CMK (cell line): ENCODE measurements around the gene PTRH1.
"Not testable (repeated sequence)": the region's sequence is repeated elsewhere in the genome, so short reads cannot be mapped to it uniquely, and the experiment has no call there.

Source experiments
- DNase-seq: peaks from one replicate; pipeline ENCODE4 v3.0.0-alpha.2; 2010; ENCODE audit warnings: low read depth

Gene PTRH1

GRCh38 chr9:127715470-127716337, at the start of gene PTRH1, which contains the start of gene TTC16:
Gene PTRH1 (minus strand): TSS chr9:127715663. CDS start chr9:127715639, 24 bp downstream.
Gene TTC16 (plus strand): TSS chr9:127716079. CDS start chr9:127716146, 67 bp downstream.
- peak; percentile 75 for DNase-seq

GRCh38 chr9:127763918-127764384, 48.5 kb upstream of the PTRH1 start:
- no peak for DNase-seq

- DNase-seq: no peak
Measured at GRCh38 chr9:127762111-127762676, 46.7 kb upstream of the PTRH1 start.

- no peak for DNase-seq
Measured at GRCh38 chr9:127761491-127761956, 46.1 kb upstream of the PTRH1 start.

GRCh38 chr9:127761061-127761460, 45.6 kb upstream of the PTRH1 start:
- DNase-seq: no peak

GRCh38 chr9:127758843-127759242, 43.4 kb upstream of the PTRH1 start:
- DNase-seq: no peak

GRCh38 chr9:127756776-127757175, 41.3 kb upstream of the PTRH1 start:
- not testable (repeated sequence) for DNase-seq

GRCh38 chr9:127756233-127756632, 40.8 kb upstream of the PTRH1 start:
- no peak for DNase-seq

GRCh38 chr9:127755061-127756060, 39.9 kb upstream of the PTRH1 start:
- DNase-seq: no peak

- DNase-seq: no peak
Measured at GRCh38 chr9:127754099-127755060, 38.9 kb upstream of the PTRH1 start.

- no peak for DNase-seq
Measured at GRCh38 chr9:127753622-127754021, 38.2 kb upstream of the PTRH1 start.

- no peak for DNase-seq
Measured at GRCh38 chr9:127753148-127753547, 37.7 kb upstream of the PTRH1 start.

GRCh38 chr9:127751269-127752054, 36.0 kb upstream of the PTRH1 start:
- no peak for DNase-seq

- no peak for DNase-seq
Measured at GRCh38 chr9:127749090-127749787, 33.8 kb upstream of the PTRH1 start.

GRCh38 chr9:127746959-127747569, 31.6 kb upstream of the PTRH1 start:
- no peak for DNase-seq

GRCh38 chr9:127744398-127745110, 29.1 kb upstream of the PTRH1 start:
- no peak for DNase-seq

- DNase-seq: no peak
Measured at GRCh38 chr9:127742435-127743088, 27.1 kb upstream of the PTRH1 start.
